ENCODE results near the gene CNDP2. TPM values are rescaled to one million over a fixed set of nuclear protein-coding genes. Genes with fewer than 3 reads are reported as not detected.

The CNDP2 gene
- polyA plus RNA-seq, 2 of the 4 experiments (the other 2 are of a cell fraction) = 93.7 to 106 TPM

DNA sequence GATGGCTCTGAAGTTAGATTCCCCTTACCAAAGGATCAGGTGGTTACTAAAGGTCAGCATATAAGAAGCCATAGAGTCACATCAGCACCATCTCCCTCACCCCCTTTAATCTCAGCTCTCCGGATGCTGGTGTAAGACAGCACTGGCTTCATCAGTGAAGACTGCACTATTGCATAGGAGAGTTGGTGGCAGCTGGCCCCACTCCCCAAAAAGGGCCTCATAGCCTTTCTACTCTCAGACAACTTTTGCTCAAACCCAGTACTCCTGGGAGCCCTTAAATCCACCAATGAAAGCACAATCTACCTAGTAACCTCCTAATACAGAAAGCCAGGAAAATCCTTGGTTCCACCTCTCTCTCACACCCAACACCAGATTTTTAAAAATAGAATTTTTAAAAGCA lies 32.2 kb upstream of the CNDP2 start (continued):
- TF ChIP-seq, protein P1, sequence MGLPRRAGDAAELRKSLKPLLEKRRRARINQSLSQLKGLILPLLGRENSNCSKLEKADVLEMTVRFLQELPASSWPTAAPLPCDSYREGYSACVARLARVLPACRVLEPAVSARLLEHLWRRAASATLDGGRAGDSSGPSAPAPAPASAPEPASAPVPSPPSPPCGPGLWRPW (IDR thresholded peaks at IDR 0.05) = no peak
- TF ChIP-seq, protein P2, sequence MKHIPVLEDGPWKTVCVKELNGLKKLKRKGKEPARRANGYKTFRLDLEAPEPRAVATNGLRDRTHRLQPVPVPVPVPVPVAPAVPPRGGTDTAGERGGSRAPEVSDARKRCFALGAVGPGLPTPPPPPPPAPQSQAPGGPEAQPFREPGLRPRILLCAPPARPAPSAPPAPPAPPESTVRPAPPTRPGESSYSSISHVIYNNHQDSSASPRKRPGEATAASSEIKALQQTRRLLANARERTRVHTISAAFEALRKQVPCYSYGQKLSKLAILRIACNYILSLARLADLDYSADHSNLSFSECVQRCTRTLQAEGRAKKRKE (CRISPR knock-in tag; IDR thresholded peaks at IDR 0.05; ENCODE audit: low read depth) = no peak
- TF ChIP-seq ZC3H11A (IDR thresholded peaks at IDR 0.05) (no peak), ESRRA (IDR thresholded peaks at IDR 0.05; ENCODE audit: borderline replicate concordance, low read length) (no peak)

DNA sequence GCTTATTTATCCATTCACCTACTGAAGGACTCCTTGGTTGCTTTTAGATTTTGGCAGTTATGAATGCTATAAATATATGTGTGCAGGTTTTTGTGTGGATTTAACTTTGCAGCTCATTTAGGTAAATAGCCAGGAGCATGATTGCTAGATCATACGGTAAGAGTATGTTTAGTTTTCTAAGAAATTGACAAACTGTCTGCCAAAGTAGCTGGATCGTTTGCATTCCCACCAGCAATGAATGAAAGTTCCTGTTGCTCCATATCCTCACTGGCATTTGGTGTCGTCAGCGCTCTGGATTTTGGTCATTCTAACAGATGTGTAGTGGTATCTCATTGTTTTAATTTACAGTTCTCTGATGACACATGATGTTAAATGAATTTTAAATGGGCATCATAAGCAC lies 30.4 kb upstream of the CNDP2 start:
- POLR2A ChIA-PET = no interaction called here

DNA sequence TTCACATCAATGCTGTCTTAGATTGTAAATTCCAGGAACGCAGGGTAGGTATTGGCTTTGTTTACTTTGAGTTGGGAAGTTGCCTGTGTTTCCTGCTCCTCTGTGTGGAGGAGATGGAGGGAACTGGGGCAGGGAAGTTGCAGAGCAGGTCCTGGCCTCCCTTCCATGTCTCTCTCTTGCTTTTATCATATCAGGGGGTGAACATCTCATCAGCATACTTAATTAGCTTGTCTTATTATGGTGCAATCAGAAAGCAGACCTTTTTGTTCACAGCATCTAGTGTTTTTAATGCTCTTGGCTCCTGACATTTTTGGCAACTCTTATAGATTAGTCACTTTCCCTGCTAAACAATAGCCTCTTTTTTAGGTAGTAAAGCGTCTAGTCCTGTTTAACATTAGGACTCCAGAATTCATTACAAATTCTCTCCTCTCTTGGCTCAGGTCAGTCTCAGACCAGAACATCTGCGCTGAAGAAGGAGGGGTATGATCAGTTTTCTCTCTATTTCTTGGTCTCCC lies 27.6 kb upstream of the CNDP2 start:
- Histone ChIP-seq H3K4me1 (no peaks in the 10 kb centered on the region), H3K27ac (no peak overlapping the region), H3K4me2 (0 out of 3 replicates have a peak overlapping the region, but pooled peaks have one; percentile 8), H3K4me3 (no peak overlapping the region), H3K9me3 (peaks cover 4% of the 10 kb centered on the region; the same call in 1 of the 3 replicates)
- DNase-seq (ENCODE audit: low read depth in 1 of 2, low spot score in 1 of 2) (no peak), ATAC-seq (no peak), FAIRE-seq (no peak)
- 16% methylated on average over 3 of the region's 3 CpGs for WGBS (ENCODE audit: missing lambda C conversion rate)
- TF ChIP-seq TP53 (CRISPR knock-in tag; IDR thresholded peaks at IDR 0.05) = no peak
- TF ChIP-seq, protein P3, sequence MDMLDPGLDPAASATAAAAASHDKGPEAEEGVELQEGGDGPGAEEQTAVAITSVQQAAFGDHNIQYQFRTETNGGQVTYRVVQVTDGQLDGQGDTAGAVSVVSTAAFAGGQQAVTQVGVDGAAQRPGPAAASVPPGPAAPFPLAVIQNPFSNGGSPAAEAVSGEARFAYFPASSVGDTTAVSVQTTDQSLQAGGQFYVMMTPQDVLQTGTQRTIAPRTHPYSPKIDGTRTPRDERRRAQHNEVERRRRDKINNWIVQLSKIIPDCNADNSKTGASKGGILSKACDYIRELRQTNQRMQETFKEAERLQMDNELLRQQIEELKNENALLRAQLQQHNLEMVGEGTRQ (IDR thresholded peaks at IDR 0.05) = no peak
- TF ChIP-seq RAD21 (conservative IDR thresholded peaks at IDR 0.05 in 1 of 2, IDR thresholded peaks at IDR 0.05 in 1 of 2) = no peak
- no peak for TF ChIP-seq RARB (CRISPR knock-in tag; IDR thresholded peaks at IDR 0.05)
- no peak for TF ChIP-seq MAFK (IDR thresholded peaks at IDR 0.05; ENCODE audit: partially characterized antibody)
- TF ChIP-seq, protein P4, sequence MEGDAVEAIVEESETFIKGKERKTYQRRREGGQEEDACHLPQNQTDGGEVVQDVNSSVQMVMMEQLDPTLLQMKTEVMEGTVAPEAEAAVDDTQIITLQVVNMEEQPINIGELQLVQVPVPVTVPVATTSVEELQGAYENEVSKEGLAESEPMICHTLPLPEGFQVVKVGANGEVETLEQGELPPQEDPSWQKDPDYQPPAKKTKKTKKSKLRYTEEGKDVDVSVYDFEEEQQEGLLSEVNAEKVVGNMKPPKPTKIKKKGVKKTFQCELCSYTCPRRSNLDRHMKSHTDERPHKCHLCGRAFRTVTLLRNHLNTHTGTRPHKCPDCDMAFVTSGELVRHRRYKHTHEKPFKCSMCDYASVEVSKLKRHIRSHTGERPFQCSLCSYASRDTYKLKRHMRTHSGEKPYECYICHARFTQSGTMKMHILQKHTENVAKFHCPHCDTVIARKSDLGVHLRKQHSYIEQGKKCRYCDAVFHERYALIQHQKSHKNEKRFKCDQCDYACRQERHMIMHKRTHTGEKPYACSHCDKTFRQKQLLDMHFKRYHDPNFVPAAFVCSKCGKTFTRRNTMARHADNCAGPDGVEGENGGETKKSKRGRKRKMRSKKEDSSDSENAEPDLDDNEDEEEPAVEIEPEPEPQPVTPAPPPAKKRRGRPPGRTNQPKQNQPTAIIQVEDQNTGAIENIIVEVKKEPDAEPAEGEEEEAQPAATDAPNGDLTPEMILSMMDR (IDR thresholded peaks at IDR 0.05) = no peak
- TF ChIP-seq RFX5 (IDR thresholded peaks at IDR 0.05) = no peak
- no peak for TF ChIP-seq NFE2L2 (conservative IDR thresholded peaks at IDR 0.05; ENCODE audit: low read length)
- no peak for TF ChIP-seq KDM1A (IDR thresholded peaks at IDR 0.05; ENCODE audit: low read depth)
- no peak for TF ChIP-seq CEBPB (IDR thresholded peaks at IDR 0.05)
- no peak for TF ChIP-seq GATA3 (IDR thresholded peaks at IDR 0.05; ENCODE audit: borderline replicate concordance)
- TF ChIP-seq, protein P5, sequence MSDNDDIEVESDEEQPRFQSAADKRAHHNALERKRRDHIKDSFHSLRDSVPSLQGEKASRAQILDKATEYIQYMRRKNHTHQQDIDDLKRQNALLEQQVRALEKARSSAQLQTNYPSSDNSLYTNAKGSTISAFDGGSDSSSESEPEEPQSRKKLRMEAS (IDR thresholded peaks at IDR 0.05) = no peak
- no peak for TF ChIP-seq HOXB5 (CRISPR knock-in tag; IDR thresholded peaks at IDR 0.05)
- no peak for TF ChIP-seq HOXA7 (CRISPR knock-in tag; IDR thresholded peaks at IDR 0.05)
- no peak for TF ChIP-seq ESRRA (IDR thresholded peaks at IDR 0.05; ENCODE audit: borderline replicate concordance, low read length)
- no peak for TF ChIP-seq EHMT2 (IDR thresholded peaks at IDR 0.05; ENCODE audit: low read depth)
- TF ChIP-seq FOSL2 (IDR thresholded peaks at IDR 0.05) = no peak
- no peak for TF ChIP-seq FOSL2 (CRISPR knock-in tag; IDR thresholded peaks at IDR 0.05)
- no peak for TF ChIP-seq FOSB (CRISPR knock-in tag; IDR thresholded peaks at IDR 0.05)
- TF ChIP-seq NPAS2 (CRISPR knock-in tag; IDR thresholded peaks at IDR 0.05; ENCODE audit: borderline replicate concordance) = no peak
- no peak for TF ChIP-seq ZFP36 (IDR thresholded peaks at IDR 0.05; ENCODE audit: borderline replicate concordance, partially characterized antibody)
- POLR2A ChIA-PET = no interaction called here
- CTCF ChIA-PET = no interaction called here

More for the DNA sequence above, 30.4 kb upstream of the CNDP2 start:
- DNase-seq (ENCODE audit: low read depth in 1 of 2, low spot score in 1 of 2) (no peak), ATAC-seq (no peak), FAIRE-seq (no peak)
- Histone ChIP-seq H3K27ac (no peak overlapping the region), H3K9me3 (peaks cover 4% of the 10 kb centered on the region; the same call in 1 of the 3 replicates), H3K4me2 (no peak overlapping the region), H3K4me3 (no peak overlapping the region), H3K4me1 (no peaks in the 10 kb centered on the region)
- TF ChIP-seq MYC (IDR thresholded peaks at IDR 0.05; ENCODE audit: borderline replicate concordance, low read length) = no peak
- TF ChIP-seq SMC3 (IDR thresholded peaks at IDR 0.05) = no peak
- CTCF ChIA-PET = no interaction called here
- WGBS (ENCODE audit: missing lambda C conversion rate) = 41% methylated on average over 4 of the region's 4 CpGs

Measured in A549 (cell line).